B cell (primary cell): ENCODE results near the gene ALPL. TPM values are rescaled to one million over a fixed set of nuclear protein-coding genes. Genes with fewer than 3 reads are reported as not detected.

Experiments used
- ATAC-seq: fragments of 200-7000 bp; cut with Tn5 transposase; one replicate; pipeline ENCODE4 v1.10.0; 2021; ENCODE audit warnings: low read depth, mild to moderate bottlenecking, moderate number of reproducible peaks, moderate library complexity
- CTCF ChIA-PET: fragments of 350-600 bp; sonication (Branson Sonifier 250); formaldehyde crosslinking; loops from one replicate; lab custom pipeline; 2021; ENCODE audit warnings: antibody characterized with exemption, inconsistent platforms; lab: Charles Lee
- POLR2A ChIA-PET: fragments of 350-600 bp; sonication (Branson Sonifier 250); formaldehyde crosslinking; loops from one replicate; lab custom pipeline; 2021; ENCODE audit warnings: antibody characterized with exemption; lab: Charles Lee
- DNase-seq: peaks from one replicate; pipeline ENCODE4 v3.0.0; 2013
- H2AFZ ChIP-seq: 2 replicates; pipeline ENCODE4 v1.6.1; 2012; ENCODE audit warnings: mild to moderate bottlenecking, low read depth, low read length; ENCODE audit not compliant: insufficient read depth, poor library complexity, severe bottlenecking
- H3K27ac ChIP-seq, 2 donors: 1 replicate in 1 of 2; 2 replicates in 1 of 2; pipeline ENCODE4 v1.5.1; 2012 to 2013; ENCODE audit warnings: low read length in 2 of 2, mild to moderate bottlenecking in 2 of 2, moderate library complexity in 1 of 2
- H3K27me3 ChIP-seq, 4 experiments: fragments of 200-600 bp in 1 of 4; sonication (generic) in 1 of 4; replicated peaks in 1 of 4; 1 replicate in 2 of 4; 2 replicates in 2 of 4; pipeline versions ENCODE4 v1.6.1 to v1.7.0; 2013 to 2016; ENCODE audit warnings: low read length in 3 of 4, mild to moderate bottlenecking in 2 of 4, mixed read lengths in 1 of 4, moderate library complexity in 1 of 4; ENCODE audit not compliant: insufficient read depth in 4 of 4, control insufficient read depth in 3 of 4; ENCODE audit errors: control extremely low read depth in 1 of 4
- H3K36me3 ChIP-seq, 2 experiments: replicated peaks in 1 of 2; 1 replicate in 1 of 2; 2 replicates in 1 of 2; pipeline versions ENCODE4 v1.6.1 to v1.7.1; 2013; ENCODE audit warnings: low read length in 1 of 2; ENCODE audit not compliant: insufficient read depth in 2 of 2, control insufficient read depth in 1 of 2; ENCODE audit errors: control extremely low read depth in 1 of 2, extremely low read depth in 1 of 2
- H3K4me1 ChIP-seq, 2 donors: fragments of 200-600 bp in 1 of 2; sonication (generic) in 1 of 2; 1 replicate in 1 of 2; 2 replicates in 1 of 2; pipeline versions ENCODE4 v1.5.1 to v1.6.1; 2013 to 2017; ENCODE audit warnings: low read length in 2 of 2; ENCODE audit not compliant: control insufficient read depth in 2 of 2, insufficient read depth in 2 of 2
- H3K4me2 ChIP-seq: replicated peaks from 2 replicates; pipeline ENCODE3; 2012; ENCODE audit warnings: mild to moderate bottlenecking, low read depth, low read length; ENCODE audit not compliant: poor library complexity, severe bottlenecking
- H3K4me3 ChIP-seq, 5 experiments: fragments of 200-600 bp in 1 of 5; sonication (generic) in 1 of 5; 1 replicate in 3 of 5; 2 replicates in 2 of 5; pipeline versions ENCODE4 v1.5.1 to v1.7.0; 2011 to 2016; ENCODE audit warnings: low read length in 4 of 5, mild to moderate bottlenecking in 4 of 5, low read depth in 2 of 5, control low read depth in 1 of 5, moderate library complexity in 1 of 5; ENCODE audit not compliant: insufficient read depth in 1 of 5; ENCODE audit errors: control extremely low read depth in 1 of 5, extremely low read depth in 1 of 5
- H3K79me2 ChIP-seq: fragments of 200-600 bp; sonication (generic); one replicate; pipeline ENCODE4 v1.6.0; 2016; ENCODE audit warnings: low read length; ENCODE audit not compliant: control insufficient read depth, insufficient read depth
- H3K9ac ChIP-seq: fragments of 200-600 bp; sonication (generic); 2 replicates; pipeline ENCODE4 v1.6.1; 2017; ENCODE audit warnings: mild to moderate bottlenecking, low read length, moderate library complexity
- H3K9me3 ChIP-seq, 3 donors: one replicate each; pipeline versions ENCODE4 v1.6.1 to v1.7.1; 2013; ENCODE audit warnings: low read length in 2 of 3; ENCODE audit not compliant: control insufficient read depth in 2 of 3, insufficient read depth in 1 of 3; ENCODE audit errors: control extremely low read depth in 1 of 3
- H4K20me1 ChIP-seq: 2 replicates; pipeline ENCODE4 v1.6.0; 2012; ENCODE audit warnings: mild to moderate bottlenecking, low read length; ENCODE audit not compliant: insufficient read depth, control insufficient read depth, poor library complexity, severe bottlenecking
- H3K27ac Mint-ChIP-seq: one replicate; pipeline ENCODE4 v1.8.0; 2021; ENCODE audit warnings: mixed read lengths
- H3K27me3 Mint-ChIP-seq: one replicate; pipeline ENCODE4 v1.8.0; 2021; ENCODE audit warnings: mixed read lengths
- H3K4me1 Mint-ChIP-seq: one replicate; pipeline ENCODE4 v1.8.0; 2021; ENCODE audit warnings: mixed read lengths
- H3K4me3 Mint-ChIP-seq: one replicate; pipeline ENCODE4 v1.8.0; 2021; ENCODE audit warnings: mixed read lengths
- H3K9me3 Mint-ChIP-seq: one replicate; pipeline ENCODE4 v1.8.0; 2022; ENCODE audit warnings: mixed read lengths; ENCODE audit not compliant: insufficient read depth
- CTCF ChIP-seq: fragments of 200-600 bp; IDR thresholded peaks from one replicate; pipeline ENCODE4 v1.8.0; 2022; ENCODE audit warnings: antibody characterized with exemption, mild to moderate bottlenecking
- EZH2 ChIP-seq: IDR thresholded peaks from 2 replicates; pipeline ENCODE4 v1.6.1; 2012; ENCODE audit warnings: borderline replicate concordance, low read depth, mild to moderate bottlenecking, moderate library complexity, low read length; ENCODE audit not compliant: insufficient read depth, poor library complexity, severe bottlenecking
- WGBS: methylation state at CpG from one replicate; pipeline ENCODE4 v1.1.5; 2013; ENCODE audit warnings: missing lambda C conversion rate; ENCODE audit not compliant: insufficient coverage; 5-methylcytosine and 5-hydroxymethylcytosine counted together
- intact Hi-C: fragments of 100-400 bp; cut with micrococcal nuclease; formaldehyde crosslinking; loops from one replicate; pipeline ENCODE4 v1.10.0; 2022
- polyA plus RNA-seq: library from polyadenylated mRNA; depleted of rRNA; stranded (reverse); fragments of >200 nt; gene quantifications from 2 replicates; pipeline ENCODE4 v1.2.3, GENCODE V29; 2012
- total RNA-seq, 2 donors: library from RNA; stranded (reverse); fragments of 120-200 nt in 1 of 2; gene quantifications; 1 replicate in 1 of 2; 2 replicates in 1 of 2; pipeline versions ENCODE4 v1.2.3 to v1.2.4, GENCODE V29; 2013 to 2022

Gene ALPL
- total and polyA plus RNA-seq, 2 donors (not counting 1 experiment from before 2014, with no cell fraction given): 1.6 to 12.2 TPM

- Histone ChIP-seq H3K4me1 (peaks cover 31 to 57% of the 10 kb centered on the region in 2 donors), H3K27ac (peak overlapping the region in 1 of 2 donors; percentile 51), H3K9me3 (peaks cover 0 to 6% (median 0%) of the 10 kb centered on the region in 3 donors), H4K20me1 (no peaks in the 10 kb centered on the region), H2AFZ (no peak overlapping the region), H3K36me3 (no peaks in the 10 kb centered on the region), H3K4me3 (peak overlapping the region in 1 of 5 experiments; percentile 19), H3K4me2 (peak overlapping the region; percentile 70), H3K9ac (peak overlapping the region; percentile 23), H3K79me2 (no peaks in the 10 kb centered on the region), H3K27me3 (peaks cover 0 to 3% (median 0%) of the 10 kb centered on the region in 4 experiments)
- CTCF ChIA-PET: no interaction called here
- intact Hi-C loops: no loop called here
- DNase-seq: no peak
- Mint-ChIP-seq H3K27ac (peak overlapping the region; percentile 65), H3K4me3 (peak overlapping the region; percentile 33), H3K9me3 (no peaks in the 10 kb centered on the region), H3K27me3 (peaks cover 3% of the 10 kb centered on the region), H3K4me1 (peaks cover 46% of the 10 kb centered on the region)
- no peak for TF ChIP-seq EZH2
- TF ChIP-seq CTCF: no peak
- POLR2A ChIA-PET: no interaction called here
- WGBS: 97% methylated on average over 2 of the region's 7 CpGs
- no peak for ATAC-seq
These were observed 16.1 kb downstream of the ALPL start for GRCh38 chr1:21525340-21525717.

DNA sequence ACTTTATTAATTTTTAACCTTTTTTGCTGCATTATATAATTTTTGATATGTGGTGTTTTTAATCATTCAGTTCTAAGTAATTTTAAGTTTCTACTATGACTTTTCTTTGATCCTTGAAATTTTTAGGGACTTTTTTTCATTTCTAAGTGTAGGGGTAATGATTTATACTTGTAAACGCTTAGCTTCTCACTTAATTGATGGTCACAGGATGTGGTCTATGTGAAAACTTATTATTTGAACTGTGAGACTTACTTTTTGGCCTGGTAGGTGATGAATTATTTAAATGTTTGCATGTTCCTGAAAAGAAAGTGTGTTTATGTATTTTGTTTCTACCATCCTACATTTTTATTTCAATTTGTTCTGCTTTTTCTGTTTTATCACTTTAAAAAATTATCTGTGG lies 17.2 kb downstream of the ALPL start:
- Mint-ChIP-seq H3K4me1 (peaks cover 39% of the 10 kb centered on the region), H3K4me3 (no peak overlapping the region), H3K27me3 (peaks cover 5% of the 10 kb centered on the region), H3K9me3 (no peaks in the 10 kb centered on the region), H3K27ac (no peak overlapping the region)
- ChIA-PET POLR2A (no interaction called here), CTCF (interaction anchor here (1.0 to 1.3 kb wide), 2 partner anchors 8 to 13 kb away, joined by 3 to 4 read pairs; no protein-coding TSS in a partner anchor)
- TF ChIP-seq CTCF (no peak), EZH2 (no peak)
- H2AFZ ChIP-seq: no peak overlapping the region
- H3K27ac ChIP-seq: no peak overlapping the region
- ATAC-seq (no peak), DNase-seq (no peak)
- no peaks in the 10 kb centered on the region for H4K20me1 ChIP-seq
- no peak overlapping the region for H3K4me3 ChIP-seq
- WGBS: no CpG with 5 or more reads among the region's 1 CpG
- peaks cover 0 to 4% (median 0%) of the 10 kb centered on the region in 4 experiments for H3K27me3 ChIP-seq
- no peaks in the 10 kb centered on the region for H3K36me3 ChIP-seq
- intact Hi-C loops: no loop called here
- H3K4me2 ChIP-seq: no peak overlapping the region
- no peak overlapping the region for H3K9ac ChIP-seq
- H3K9me3 ChIP-seq: peaks cover 0 to 4% (median 0%) of the 10 kb centered on the region in 3 donors
- peaks cover 25 to 45% of the 10 kb centered on the region in 2 donors for H3K4me1 ChIP-seq
- no peaks in the 10 kb centered on the region for H3K79me2 ChIP-seq
